HUDEP-2 (cell line): ENCODE measurements around the gene CHRNB2.

Experiments
- DNase-seq, 76 experiments: peaks; one replicate each; lab custom pipeline; 2025; ENCODE audit not compliant: unreplicated experiment in 76 of 76; lab: John Stamatoyannopoulos, UW

CHRNB2 gene

DNA sequence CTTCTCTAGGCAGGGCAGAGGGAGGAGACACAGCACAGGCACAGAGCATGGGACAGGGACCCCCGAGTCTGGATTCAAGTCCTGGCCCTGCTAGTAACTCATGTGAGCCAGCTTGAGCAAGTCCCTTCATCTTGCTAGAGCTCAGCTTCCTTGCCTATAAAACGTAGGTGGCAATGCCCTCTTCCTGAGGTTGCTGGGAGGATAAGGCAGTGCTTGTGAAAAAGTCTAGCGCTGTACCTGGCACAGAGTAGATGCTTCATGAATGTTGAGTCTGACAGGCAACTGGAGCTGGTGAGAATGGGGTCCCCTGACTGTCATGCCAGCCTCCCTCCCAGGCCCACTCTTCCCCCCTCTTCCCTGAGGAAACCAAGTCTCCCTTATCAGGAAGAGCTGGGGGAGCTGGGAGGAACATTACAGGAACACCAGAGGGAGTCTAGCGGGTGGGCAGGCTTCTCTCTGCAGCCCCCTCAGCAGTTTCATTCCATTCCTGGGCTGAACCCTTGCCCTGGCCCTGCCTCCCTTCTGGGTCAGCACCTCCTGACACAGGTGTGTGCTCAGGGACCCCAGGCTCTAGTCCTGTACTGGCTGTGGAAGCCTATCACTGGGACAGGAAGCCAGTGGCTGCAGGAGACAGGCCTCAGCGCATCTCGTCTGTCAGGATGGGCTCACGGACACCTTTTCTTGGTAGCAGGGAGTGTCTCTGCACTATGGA, 9.9 kb downstream of the CHRNB2 start:
- DNase-seq: no peak

DNA sequence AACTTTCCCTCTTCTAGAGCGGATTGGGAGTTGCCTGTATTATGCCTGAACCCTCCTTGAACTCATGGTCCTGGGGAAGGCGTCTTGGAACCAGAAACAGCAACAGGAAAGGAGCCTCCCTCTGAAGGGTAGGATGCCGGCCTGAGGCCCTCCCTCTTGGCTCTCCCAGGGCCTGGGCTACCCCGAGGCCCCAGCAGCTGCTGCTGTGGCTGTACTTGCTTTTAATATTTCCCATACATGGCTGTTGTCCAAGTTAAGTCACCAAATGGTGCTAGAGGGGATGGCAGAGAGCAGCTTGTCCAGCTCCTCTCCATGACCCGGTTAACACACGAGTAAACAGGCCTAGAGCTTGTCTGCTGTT, 10.5 kb downstream of the CHRNB2 start:
- no peak for DNase-seq

- DNase-seq: no peak
Measured at GRCh38 chr1:154579374-154579773, 11.8 kb downstream of the CHRNB2 start.

- DNase-seq: peak in 10 of 76 experiments; percentile 4 to 37 (median 9)
Measured at GRCh38 chr1:154581766-154582165, 14.2 kb downstream of the CHRNB2 start.

GRCh38 chr1:154582885-154583284, 15.3 kb downstream of the CHRNB2 start:
- DNase-seq: no peak

DNA sequence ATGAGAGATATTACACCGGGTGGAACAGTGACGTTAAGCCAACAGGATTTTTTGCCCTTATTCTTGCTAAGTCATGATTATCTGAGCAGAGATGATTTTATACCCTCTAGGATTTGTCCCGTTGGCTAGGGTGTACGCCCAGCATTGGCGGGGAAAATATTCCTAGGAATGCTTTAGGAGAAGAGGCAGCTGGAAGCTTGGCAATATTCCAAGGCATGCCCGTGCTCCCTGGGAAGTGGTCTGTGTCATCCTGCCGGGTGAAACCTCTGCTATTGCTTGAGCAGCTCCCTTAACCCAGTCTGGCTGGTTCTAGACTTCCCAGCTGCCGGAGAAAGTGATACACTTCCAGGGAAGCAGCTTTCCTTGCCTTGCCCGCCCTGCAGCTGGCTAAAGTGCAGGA, 16.2 kb downstream of the CHRNB2 start:
- no peak for DNase-seq

DNA sequence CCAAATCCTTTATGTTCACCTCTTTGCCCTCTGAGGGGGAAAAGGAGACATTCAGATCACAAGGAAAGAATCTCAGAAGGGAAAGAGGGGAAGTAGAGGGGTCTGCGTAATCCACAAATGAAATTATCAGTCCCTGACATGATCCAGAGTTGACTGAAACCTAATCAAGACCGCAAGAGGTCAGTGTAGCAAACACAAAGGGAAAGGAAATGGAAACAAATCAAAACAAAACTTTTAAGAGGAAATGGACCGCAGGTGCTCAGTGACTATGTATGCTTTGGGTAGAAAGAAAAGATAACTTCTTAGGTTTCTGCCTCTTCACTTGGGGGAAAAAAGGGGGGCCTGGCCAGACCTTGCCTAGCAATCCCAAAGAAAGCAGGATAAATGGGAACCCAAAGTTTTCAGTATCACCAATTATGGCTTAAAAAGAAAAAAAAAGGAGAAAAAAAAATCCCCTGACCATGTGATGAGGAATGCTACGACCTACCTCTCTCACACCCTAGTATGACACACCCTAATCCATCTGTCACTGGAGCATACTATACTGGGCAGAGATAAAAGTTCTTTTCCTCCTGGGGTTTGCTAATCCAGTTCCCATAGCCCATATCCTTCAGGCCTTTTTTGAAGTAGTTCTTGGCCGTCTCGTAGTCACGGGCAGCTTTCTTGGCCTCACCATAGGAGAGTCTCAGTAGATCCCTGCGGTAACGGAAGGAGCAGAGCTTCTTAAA, 16.9 kb downstream of the CHRNB2 start:
- no peak for DNase-seq

DNA sequence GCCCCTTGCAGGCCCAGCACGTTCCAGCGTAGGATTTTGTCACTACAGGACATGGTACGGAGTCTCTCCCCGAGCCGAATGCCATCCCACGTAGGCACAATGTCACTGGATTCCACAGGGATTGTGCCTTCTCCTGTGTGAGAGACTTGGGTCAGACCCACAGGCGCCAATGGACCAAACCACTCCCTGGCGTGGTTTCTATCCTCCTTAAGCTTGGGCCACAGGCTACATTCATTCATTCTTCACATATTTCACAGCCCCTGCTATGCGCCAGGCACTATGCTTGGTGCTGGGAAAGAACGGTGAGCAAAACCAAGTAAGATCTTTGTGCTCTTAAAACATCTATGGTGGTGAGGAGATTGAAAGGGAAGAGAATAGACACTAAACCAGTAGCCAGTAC, 18.7 kb downstream of the CHRNB2 start:
- DNase-seq: no peak

DNA sequence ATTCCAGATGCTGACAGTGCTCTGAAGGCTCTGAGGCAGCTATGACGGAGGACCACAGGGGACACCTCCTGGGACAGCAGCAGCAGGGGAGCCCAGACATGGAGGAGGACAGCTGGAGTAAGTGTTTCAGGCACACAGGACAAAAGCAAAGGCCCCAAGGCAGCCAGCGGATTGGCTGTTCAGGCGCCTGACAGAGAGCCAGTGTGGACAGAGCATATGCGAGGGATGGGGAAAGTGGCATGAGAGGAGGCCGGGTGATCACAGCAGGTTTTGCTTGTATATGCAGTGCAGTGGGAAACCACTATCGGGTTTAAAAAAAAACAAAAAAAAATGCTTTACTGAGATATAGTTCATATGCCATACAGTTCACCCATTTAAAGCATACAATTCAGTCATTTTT, 19.1 kb downstream of the CHRNB2 start:
- no peak for DNase-seq

- peak in 1 of 76 experiments; percentile 17 for DNase-seq
Measured at GRCh38 chr1:154589780-154590179, 22.2 kb downstream of the CHRNB2 start.

GRCh38 chr1:154590756-154591155, 23.2 kb downstream of the CHRNB2 start:
- DNase-seq: no peak

GRCh38 chr1:154591206-154591605, 23.6 kb downstream of the CHRNB2 start:
- DNase-seq: no peak

GRCh38 chr1:154593390-154593789, 25.8 kb downstream of the CHRNB2 start:
- peak in 14 of 76 experiments; percentile 6 to 61 (median 24) for DNase-seq

DNA sequence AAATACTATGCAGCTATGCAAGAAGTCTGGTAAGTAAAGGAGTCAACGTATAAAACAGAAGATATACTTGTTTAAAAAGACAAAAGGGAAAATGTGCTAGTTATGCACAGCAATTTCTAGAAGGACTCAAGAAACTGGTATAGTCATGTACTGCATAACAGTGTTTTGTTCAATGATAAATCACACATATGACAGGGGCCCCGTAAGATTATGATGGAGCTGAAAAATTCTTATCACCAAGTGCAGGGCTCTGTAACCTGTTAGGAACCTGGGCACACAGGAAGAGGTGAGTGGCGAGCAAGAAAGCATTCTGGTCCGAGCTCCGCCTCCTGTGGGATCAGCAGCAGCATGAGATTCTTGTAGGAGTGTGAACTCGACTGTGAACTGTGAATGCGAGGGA, 27.2 kb downstream of the CHRNB2 start:
- no peak for DNase-seq

GRCh38 chr1:154595621-154596020, 28.0 kb downstream of the CHRNB2 start:
- no peak for DNase-seq

DNA sequence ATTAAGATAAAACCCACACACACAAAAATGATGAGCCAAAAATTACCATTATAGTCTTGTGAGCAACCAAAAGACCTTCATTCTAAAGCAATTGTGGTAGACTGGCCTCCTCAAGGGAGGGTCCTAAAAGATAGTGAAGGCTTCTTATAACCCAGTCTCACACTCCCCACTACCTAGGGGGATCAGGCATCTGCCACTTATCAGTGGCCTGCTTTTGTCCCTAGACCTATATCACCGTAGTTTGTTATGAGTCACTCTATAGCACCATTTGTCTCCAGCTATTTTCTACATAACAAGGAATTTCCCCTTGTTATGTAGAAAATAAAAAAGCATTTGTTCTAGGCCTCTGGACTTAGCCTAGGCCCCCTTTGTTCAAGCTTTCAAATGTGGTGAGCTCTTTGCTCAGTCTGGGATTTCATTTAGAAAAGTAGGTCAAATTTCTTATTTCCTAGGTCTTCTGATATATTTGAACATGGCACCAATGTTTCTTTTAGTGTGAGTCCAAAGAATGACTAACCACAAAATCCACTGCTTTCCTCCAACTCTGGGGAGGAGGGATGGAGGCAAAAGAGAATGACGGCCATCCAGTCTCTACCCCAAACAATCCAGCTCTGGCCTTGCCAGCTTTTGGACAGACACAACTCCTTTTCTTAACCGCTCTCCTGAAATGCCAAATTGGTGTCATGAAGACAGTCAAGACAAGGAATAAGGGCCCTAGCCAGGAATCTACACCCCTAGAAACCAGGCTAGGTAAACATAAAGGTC, 31.5 kb downstream of the CHRNB2 start:
- DNase-seq: no peak

GRCh38 chr1:154599658-154600057, 32.1 kb downstream of the CHRNB2 start:
- DNase-seq: no peak

- no peak for DNase-seq
Measured at GRCh38 chr1:154603317-154603716, 35.7 kb downstream of the CHRNB2 start.

- DNase-seq: no peak
Measured at GRCh38 chr1:154605534-154605933, 38.0 kb downstream of the CHRNB2 start.

DNA sequence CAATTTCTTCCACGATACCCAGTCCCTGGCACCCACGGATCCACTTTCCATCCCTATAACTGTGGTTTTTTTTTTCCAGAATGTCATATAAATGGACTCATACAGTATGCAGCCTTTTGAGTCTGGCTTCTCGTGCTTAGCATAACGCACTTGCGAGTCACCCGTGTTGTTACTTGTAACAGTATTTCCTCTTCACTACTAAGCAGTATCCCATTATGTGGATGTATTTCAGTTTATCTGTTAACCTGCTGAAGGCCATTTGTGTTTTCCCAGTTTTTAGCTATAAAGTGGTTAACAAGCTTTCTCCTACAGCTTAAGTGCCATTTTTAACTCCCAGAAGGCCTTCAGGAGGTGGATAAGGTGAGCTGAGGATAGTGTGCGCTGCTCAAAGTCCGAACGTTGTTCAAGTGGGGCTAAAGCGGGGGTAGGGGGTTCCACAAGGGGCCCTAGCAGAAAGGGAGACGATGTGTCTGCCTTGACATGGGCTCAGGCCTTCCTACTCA, 39.6 kb downstream of the CHRNB2 start:
- DNase-seq: peak in 3 of 76 experiments; percentile 3 to 42 (median 18)
